ENCODE data around the gene TVP23A. TPM values are rescaled to one million over a fixed set of nuclear protein-coding genes. Genes with fewer than 3 reads are reported as not detected.

Gene TVP23A
- total RNA-seq, 1 donor from 2014 or later, result not detected

GRCh38 chr16:10836174-10836853 is 17.7 kb upstream of the TVP23A start:
- no peaks in the 10 kb centered on the region for H3K9me3 Mint-ChIP-seq (ENCODE audit: unreplicated experiment)
- no peaks in the 10 kb centered on the region for H3K36me3 Mint-ChIP-seq (ENCODE audit: unreplicated experiment)
- no peaks in the 10 kb centered on the region for H3K4me1 Mint-ChIP-seq (ENCODE audit: unreplicated experiment)
- DNase-seq (ENCODE audit: extremely low spot score, unreplicated experiment), result no peak
- peaks cover 10% of the 10 kb centered on the region for H3K27me3 Mint-ChIP-seq (ENCODE audit: unreplicated experiment)
- no peak overlapping the region for H3K27ac Mint-ChIP-seq (ENCODE audit: unreplicated experiment)
- no peak overlapping the region for H3K4me3 Mint-ChIP-seq (ENCODE audit: unreplicated experiment)
- TF ChIP-seq CTCF (IDR thresholded peaks at IDR 0.05), result no peak

GRCh38 chr16:10835281-10835931 is 16.8 kb upstream of the TVP23A start:
- no peaks in the 10 kb centered on the region for H3K4me1 Mint-ChIP-seq (ENCODE audit: unreplicated experiment)
- peaks cover 4% of the 10 kb centered on the region for H3K27me3 Mint-ChIP-seq (ENCODE audit: unreplicated experiment)
- DNase-seq (ENCODE audit: extremely low spot score, unreplicated experiment), result no peak
- no peaks in the 10 kb centered on the region for H3K9me3 Mint-ChIP-seq (ENCODE audit: unreplicated experiment)
- no peaks in the 10 kb centered on the region for H3K36me3 Mint-ChIP-seq (ENCODE audit: unreplicated experiment)
- no peak overlapping the region for H3K27ac Mint-ChIP-seq (ENCODE audit: unreplicated experiment)
- no peak for TF ChIP-seq CTCF (IDR thresholded peaks at IDR 0.05)
- no peak overlapping the region for H3K4me3 Mint-ChIP-seq (ENCODE audit: unreplicated experiment)

- H3K4me1 Mint-ChIP-seq (ENCODE audit: unreplicated experiment), result no peaks in the 10 kb centered on the region
- H3K36me3 Mint-ChIP-seq (ENCODE audit: unreplicated experiment), result no peaks in the 10 kb centered on the region
- H3K9me3 Mint-ChIP-seq (ENCODE audit: unreplicated experiment), result no peaks in the 10 kb centered on the region
- peaks cover 4% of the 10 kb centered on the region for H3K27me3 Mint-ChIP-seq (ENCODE audit: unreplicated experiment)
- no peak overlapping the region for H3K4me3 Mint-ChIP-seq (ENCODE audit: unreplicated experiment)
- no peak for TF ChIP-seq CTCF (IDR thresholded peaks at IDR 0.05)
- no peak overlapping the region for H3K27ac Mint-ChIP-seq (ENCODE audit: unreplicated experiment)
- no peak for DNase-seq (ENCODE audit: extremely low spot score, unreplicated experiment)
Measured at GRCh38 chr16:10834766-10835165, 16.2 kb upstream of the TVP23A start.

- no peak overlapping the region for H3K27ac Mint-ChIP-seq (ENCODE audit: unreplicated experiment)
- no peak for DNase-seq (ENCODE audit: extremely low spot score, unreplicated experiment)
- H3K9me3 Mint-ChIP-seq (ENCODE audit: unreplicated experiment), result no peaks in the 10 kb centered on the region
- TF ChIP-seq CTCF (IDR thresholded peaks at IDR 0.05), result no peak
- H3K4me3 Mint-ChIP-seq (ENCODE audit: unreplicated experiment), result no peak overlapping the region
- H3K36me3 Mint-ChIP-seq (ENCODE audit: unreplicated experiment), result no peaks in the 10 kb centered on the region
- H3K27me3 Mint-ChIP-seq (ENCODE audit: unreplicated experiment), result peaks cover 4% of the 10 kb centered on the region
- H3K4me1 Mint-ChIP-seq (ENCODE audit: unreplicated experiment), result no peaks in the 10 kb centered on the region
Measured at GRCh38 chr16:10834130-10834529, 15.5 kb upstream of the TVP23A start.

- Mint-ChIP-seq H3K4me1 (ENCODE audit: unreplicated experiment) (no peaks in the 10 kb centered on the region), H3K27ac (ENCODE audit: unreplicated experiment) (no peak overlapping the region), H3K9me3 (ENCODE audit: unreplicated experiment) (no peaks in the 10 kb centered on the region), H3K27me3 (ENCODE audit: unreplicated experiment) (peaks cover 4% of the 10 kb centered on the region), H3K36me3 (ENCODE audit: unreplicated experiment) (no peaks in the 10 kb centered on the region), H3K4me3 (ENCODE audit: unreplicated experiment) (no peak overlapping the region)
- DNase-seq (ENCODE audit: extremely low spot score, unreplicated experiment), result no peak
- no peak for TF ChIP-seq CTCF (IDR thresholded peaks at IDR 0.05)
Measured at GRCh38 chr16:10833271-10833670, 14.7 kb upstream of the TVP23A start.
